ENCODE measurements around the gene FOXP2. TPM values are rescaled to one million over a fixed set of nuclear protein-coding genes. Genes with fewer than 3 reads are reported as not detected.

The FOXP2 gene
- total RNA-seq, 1 donor from 2014 or later, result 1.1 TPM

DNA sequence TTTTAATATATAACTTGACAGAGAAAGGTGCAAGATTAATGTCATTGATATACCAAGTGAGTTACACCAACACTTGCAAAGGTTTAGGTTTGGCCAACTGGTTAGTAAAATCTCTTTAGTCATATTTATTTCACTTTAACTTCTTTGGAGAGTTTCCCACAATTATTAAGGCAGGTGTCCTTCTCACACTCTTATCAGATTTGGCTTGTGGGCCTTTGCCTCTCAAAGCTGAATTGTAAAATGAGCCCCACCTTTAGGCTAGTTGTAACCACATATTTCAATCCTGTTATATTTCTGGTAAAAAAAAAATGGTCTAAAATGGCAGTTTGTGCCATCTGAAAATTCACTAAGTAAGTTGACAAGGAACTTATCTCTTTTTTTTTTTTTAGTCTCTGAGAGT is 26.6 kb upstream of the FOXP2 start:
- Histone ChIP-seq H3K27me3 (no peaks in the 10 kb centered on the region), H3K4me3 (no peak overlapping the region), H4K20me1 (ENCODE audit: low read depth) (no peaks in the 10 kb centered on the region), H3K9ac (no peak overlapping the region), H3K36me3 (no peaks in the 10 kb centered on the region), H3K9me3 (ENCODE audit: low read depth) (no peaks in the 10 kb centered on the region), H3K79me2 (ENCODE audit: low read depth) (no peaks in the 10 kb centered on the region), H3K4me2 (no peak overlapping the region), H2AFZ (replicated peaks) (no peak overlapping the region), H3K4me1 (no peaks in the 10 kb centered on the region), H3F3A (ENCODE audit: low read depth) (no peaks in the 10 kb centered on the region), H3K27ac (no peak overlapping the region)
- H3K36me3 Mint-ChIP-seq, result no peaks in the 10 kb centered on the region
- no peak for DNase-seq (ENCODE audit: low spot score)
- TF ChIP-seq, protein P1, sequence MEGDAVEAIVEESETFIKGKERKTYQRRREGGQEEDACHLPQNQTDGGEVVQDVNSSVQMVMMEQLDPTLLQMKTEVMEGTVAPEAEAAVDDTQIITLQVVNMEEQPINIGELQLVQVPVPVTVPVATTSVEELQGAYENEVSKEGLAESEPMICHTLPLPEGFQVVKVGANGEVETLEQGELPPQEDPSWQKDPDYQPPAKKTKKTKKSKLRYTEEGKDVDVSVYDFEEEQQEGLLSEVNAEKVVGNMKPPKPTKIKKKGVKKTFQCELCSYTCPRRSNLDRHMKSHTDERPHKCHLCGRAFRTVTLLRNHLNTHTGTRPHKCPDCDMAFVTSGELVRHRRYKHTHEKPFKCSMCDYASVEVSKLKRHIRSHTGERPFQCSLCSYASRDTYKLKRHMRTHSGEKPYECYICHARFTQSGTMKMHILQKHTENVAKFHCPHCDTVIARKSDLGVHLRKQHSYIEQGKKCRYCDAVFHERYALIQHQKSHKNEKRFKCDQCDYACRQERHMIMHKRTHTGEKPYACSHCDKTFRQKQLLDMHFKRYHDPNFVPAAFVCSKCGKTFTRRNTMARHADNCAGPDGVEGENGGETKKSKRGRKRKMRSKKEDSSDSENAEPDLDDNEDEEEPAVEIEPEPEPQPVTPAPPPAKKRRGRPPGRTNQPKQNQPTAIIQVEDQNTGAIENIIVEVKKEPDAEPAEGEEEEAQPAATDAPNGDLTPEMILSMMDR (IDR thresholded peaks at IDR 0.05), result no peak
- TF ChIP-seq EZH2phosphoT487 (IDR thresholded peaks at IDR 0.05) (no peak), EZH2 (IDR thresholded peaks at IDR 0.05) (no peak)
- no peak overlapping the region for H3K27ac Mint-ChIP-seq
- no peaks in the 10 kb centered on the region for H3K9me3 Mint-ChIP-seq
- H3K4me3 Mint-ChIP-seq, result no peak overlapping the region
- H3K4me1 Mint-ChIP-seq, result no peaks in the 10 kb centered on the region
- peaks cover 3% of the 10 kb centered on the region for H3K27me3 Mint-ChIP-seq (ENCODE audit: insufficient read depth, low read depth)

DNA sequence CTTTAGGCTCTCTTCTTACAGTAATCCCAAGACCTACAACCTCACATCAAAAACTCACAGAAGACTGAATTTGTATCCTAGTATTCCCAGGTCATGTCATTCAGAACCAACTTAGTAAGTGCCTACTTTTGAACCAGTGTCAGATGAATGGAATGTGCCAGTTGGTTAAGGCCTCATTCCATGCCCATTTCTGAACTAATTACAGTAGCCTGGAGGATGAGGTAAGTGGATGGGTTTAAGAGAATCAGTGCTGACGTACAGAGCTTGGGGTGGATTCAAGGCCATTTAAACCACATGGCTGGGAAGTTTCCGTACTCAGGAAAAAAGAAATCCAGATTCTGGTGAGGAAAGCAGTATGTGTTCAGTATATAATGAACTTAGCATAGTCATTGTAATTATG is 21.9 kb upstream of the FOXP2 start:
- no peak overlapping the region for H3K4me3 Mint-ChIP-seq
- Histone ChIP-seq H2AFZ (replicated peaks) (no peak overlapping the region), H3K27me3 (no peaks in the 10 kb centered on the region), H3K79me2 (ENCODE audit: low read depth) (no peaks in the 10 kb centered on the region), H3K36me3 (no peaks in the 10 kb centered on the region), H3K27ac (no peak overlapping the region), H3F3A (ENCODE audit: low read depth) (no peaks in the 10 kb centered on the region), H3K4me2 (no peak overlapping the region), H4K20me1 (ENCODE audit: low read depth) (no peaks in the 10 kb centered on the region), H3K4me3 (no peak overlapping the region), H3K4me1 (no peaks in the 10 kb centered on the region), H3K9me3 (ENCODE audit: low read depth) (no peaks in the 10 kb centered on the region), H3K9ac (no peak overlapping the region)
- no peaks in the 10 kb centered on the region for H3K36me3 Mint-ChIP-seq
- no peak overlapping the region for H3K27ac Mint-ChIP-seq
- H3K4me1 Mint-ChIP-seq, result no peaks in the 10 kb centered on the region
- H3K27me3 Mint-ChIP-seq (ENCODE audit: insufficient read depth, low read depth), result no peaks in the 10 kb centered on the region
- DNase-seq (ENCODE audit: low spot score), result no peak
- TF ChIP-seq EZH2phosphoT487 (IDR thresholded peaks at IDR 0.05), result no peak
- TF ChIP-seq EZH2 (IDR thresholded peaks at IDR 0.05), result no peak
- TF ChIP-seq, protein P1 (IDR thresholded peaks at IDR 0.05), result no peak
- no peaks in the 10 kb centered on the region for H3K9me3 Mint-ChIP-seq

DNA sequence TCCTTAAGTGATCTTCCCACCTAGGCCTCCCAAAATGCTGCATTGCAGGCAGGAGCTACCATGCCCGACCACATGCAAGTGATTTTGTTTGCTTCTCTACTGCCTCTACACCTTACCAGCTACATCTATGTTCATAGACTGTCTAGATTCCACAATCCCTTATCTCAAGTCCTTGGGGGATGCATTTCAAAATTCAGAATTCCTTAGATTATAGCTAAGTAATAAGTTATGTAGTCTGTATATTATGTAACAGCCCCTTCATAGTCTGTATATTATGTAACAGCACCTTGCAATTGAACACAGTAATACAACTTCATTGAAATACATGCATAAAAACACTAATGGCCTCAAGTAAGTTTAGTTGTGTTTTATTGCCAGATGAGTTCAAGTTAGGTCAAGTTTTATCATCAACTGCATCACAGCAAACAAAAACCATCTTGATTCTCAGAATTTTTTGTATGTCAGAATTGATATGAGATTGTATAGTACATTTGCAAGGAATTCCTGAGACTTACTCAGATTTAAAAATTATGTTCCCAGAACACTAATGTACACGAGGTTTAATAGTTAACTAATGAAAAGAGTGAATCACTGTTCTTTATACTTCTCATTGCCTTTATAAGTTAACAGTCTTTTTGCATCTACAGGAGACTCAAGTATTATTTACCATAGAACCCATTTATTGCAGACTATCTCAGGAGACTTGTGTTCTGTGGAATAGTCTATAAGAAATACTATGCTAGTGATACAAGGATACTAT is 11.6 kb upstream of the FOXP2 start:
- Histone ChIP-seq H3F3A (ENCODE audit: low read depth) (no peaks in the 10 kb centered on the region), H2AFZ (replicated peaks) (no peak overlapping the region), H3K27ac (no peak overlapping the region), H3K79me2 (ENCODE audit: low read depth) (no peaks in the 10 kb centered on the region), H3K9ac (no peak overlapping the region), H3K4me3 (no peak overlapping the region), H4K20me1 (ENCODE audit: low read depth) (no peaks in the 10 kb centered on the region), H3K9me3 (ENCODE audit: low read depth) (no peaks in the 10 kb centered on the region), H3K4me2 (no peak overlapping the region), H3K27me3 (no peaks in the 10 kb centered on the region), H3K4me1 (no peaks in the 10 kb centered on the region), H3K36me3 (no peaks in the 10 kb centered on the region)
- Mint-ChIP-seq H3K4me3 (no peak overlapping the region), H3K27ac (no peak overlapping the region), H3K36me3 (no peaks in the 10 kb centered on the region), H3K27me3 (ENCODE audit: insufficient read depth, low read depth) (no peaks in the 10 kb centered on the region), H3K9me3 (no peaks in the 10 kb centered on the region), H3K4me1 (no peaks in the 10 kb centered on the region)
- no peak for DNase-seq (ENCODE audit: low spot score)
- TF ChIP-seq EZH2phosphoT487 (IDR thresholded peaks at IDR 0.05) (no peak), EZH2 (IDR thresholded peaks at IDR 0.05) (no peak)
- TF ChIP-seq, protein P1 (IDR thresholded peaks at IDR 0.05), result no peak
